ENCODE results near the gene KNCN. TPM values are rescaled to one million over a fixed set of nuclear protein-coding genes. Genes with fewer than 3 reads are reported as not detected.

The KNCN gene
- total RNA-seq, 1 experiment from 2014 or later = not detected

DNA sequence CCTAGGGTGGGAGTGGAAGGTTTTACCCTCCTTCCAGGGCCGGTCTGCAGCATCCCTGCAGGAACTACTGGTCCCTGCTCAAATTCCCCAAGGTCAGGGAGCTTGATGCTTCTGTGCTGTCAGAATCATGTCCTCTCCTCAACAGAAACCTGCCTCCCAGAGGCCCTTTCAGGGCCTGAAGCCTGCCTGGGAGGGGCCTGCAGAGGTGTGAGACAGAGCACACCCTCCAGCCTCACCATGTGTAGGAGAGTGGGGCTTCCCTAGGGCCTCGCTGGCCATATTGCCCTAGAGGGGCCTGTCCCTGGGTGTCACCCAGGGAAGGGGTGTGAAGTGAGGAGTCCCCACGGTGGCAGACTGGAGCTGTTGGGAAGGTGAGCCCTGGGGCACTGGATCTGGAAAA is 21.1 kb downstream of the KNCN start:
- H3K4me3 ChIP-seq = no peak overlapping the region
- H3K4me1 ChIP-seq (replicated peaks) = peaks cover 13% of the 10 kb centered on the region
- no peak overlapping the region for H3K27ac ChIP-seq
- H3K27me3 ChIP-seq (replicated peaks) = no peaks in the 10 kb centered on the region
- no peaks in the 10 kb centered on the region for H3K36me3 ChIP-seq
- DNase-seq (ENCODE audit: low read depth in 1 of 2, low spot score in 2 of 2) = no peak
- no peaks in the 10 kb centered on the region for H3K9me3 ChIP-seq (replicated peaks)

DNA sequence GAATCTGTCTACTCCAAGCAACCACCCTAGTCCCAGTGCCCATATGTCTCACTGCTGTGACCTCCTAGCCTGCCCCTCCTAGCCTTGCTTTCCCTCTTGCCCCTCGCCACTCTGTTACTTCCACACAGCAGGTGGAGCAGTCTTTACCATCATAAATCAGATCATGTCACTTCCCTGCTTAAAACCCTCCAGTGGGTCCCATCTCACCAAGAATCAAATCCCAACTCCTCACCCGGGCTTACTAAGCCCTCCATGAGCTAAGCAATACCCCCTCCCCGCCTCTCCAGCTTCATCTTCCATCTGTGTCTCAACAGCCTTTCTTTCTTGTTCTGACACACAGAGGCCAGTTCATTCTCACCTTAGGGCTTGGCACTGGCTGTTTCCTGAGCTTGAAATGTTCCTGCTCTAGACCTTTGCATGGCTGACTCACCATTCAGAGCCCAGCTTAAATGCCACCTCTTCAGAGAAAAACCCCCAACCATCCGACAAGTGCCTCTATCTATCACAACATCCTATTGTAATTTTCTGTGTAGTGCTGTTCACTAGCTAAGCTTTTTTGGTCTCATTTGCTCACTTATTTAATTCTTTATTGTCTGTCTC is 22.3 kb downstream of the KNCN start:
- H3K27me3 ChIP-seq (replicated peaks) = no peaks in the 10 kb centered on the region
- H3K36me3 ChIP-seq = no peaks in the 10 kb centered on the region
- no peaks in the 10 kb centered on the region for H3K9me3 ChIP-seq (replicated peaks)
- no peak overlapping the region for H3K4me3 ChIP-seq
- DNase-seq (ENCODE audit: low read depth in 1 of 2, low spot score in 2 of 2) = no peak
- no peak overlapping the region for H3K27ac ChIP-seq
- peaks cover 13% of the 10 kb centered on the region for H3K4me1 ChIP-seq (replicated peaks)

DNA sequence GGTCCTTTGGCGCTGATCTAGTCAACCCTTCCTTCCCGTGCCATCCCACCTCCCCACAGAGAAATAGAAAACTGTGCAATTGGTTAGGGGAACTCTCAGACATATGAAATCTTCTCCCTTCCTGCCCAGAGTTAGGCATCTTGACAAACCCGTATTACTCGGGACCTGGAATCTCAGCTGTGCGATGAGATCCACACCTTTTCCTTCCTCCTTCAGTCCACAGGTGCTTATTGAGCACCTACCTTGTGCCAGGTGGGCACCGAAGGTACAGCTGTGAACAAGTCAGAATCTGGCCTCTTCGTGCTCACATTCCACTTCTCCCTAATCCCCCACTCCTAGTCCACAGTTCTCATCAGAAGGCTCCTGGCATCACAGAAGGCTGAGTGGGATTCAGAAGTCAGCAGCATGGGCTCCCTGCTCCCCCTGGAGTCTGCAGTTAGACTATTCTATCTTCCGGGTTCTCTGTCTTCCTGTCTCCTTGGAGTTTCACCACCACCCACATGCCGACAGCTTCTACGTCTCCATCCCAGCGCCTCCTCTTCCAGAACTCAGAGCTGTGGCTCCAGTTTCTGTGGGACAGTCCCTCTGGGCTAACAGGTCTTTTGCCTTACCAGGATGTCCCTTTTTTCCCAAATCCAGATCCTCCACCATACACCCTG is 23.0 kb downstream of the KNCN start:
- Histone ChIP-seq H3K27ac (no peak overlapping the region), H3K9me3 (replicated peaks) (no peaks in the 10 kb centered on the region), H3K36me3 (no peaks in the 10 kb centered on the region), H3K27me3 (replicated peaks) (no peaks in the 10 kb centered on the region), H3K4me1 (replicated peaks) (peaks cover 9% of the 10 kb centered on the region), H3K4me3 (no peak overlapping the region)
- peak in 1 of 2 experiments; percentile 18 for DNase-seq (ENCODE audit: low read depth in 1 of 2, low spot score in 2 of 2)

DNA sequence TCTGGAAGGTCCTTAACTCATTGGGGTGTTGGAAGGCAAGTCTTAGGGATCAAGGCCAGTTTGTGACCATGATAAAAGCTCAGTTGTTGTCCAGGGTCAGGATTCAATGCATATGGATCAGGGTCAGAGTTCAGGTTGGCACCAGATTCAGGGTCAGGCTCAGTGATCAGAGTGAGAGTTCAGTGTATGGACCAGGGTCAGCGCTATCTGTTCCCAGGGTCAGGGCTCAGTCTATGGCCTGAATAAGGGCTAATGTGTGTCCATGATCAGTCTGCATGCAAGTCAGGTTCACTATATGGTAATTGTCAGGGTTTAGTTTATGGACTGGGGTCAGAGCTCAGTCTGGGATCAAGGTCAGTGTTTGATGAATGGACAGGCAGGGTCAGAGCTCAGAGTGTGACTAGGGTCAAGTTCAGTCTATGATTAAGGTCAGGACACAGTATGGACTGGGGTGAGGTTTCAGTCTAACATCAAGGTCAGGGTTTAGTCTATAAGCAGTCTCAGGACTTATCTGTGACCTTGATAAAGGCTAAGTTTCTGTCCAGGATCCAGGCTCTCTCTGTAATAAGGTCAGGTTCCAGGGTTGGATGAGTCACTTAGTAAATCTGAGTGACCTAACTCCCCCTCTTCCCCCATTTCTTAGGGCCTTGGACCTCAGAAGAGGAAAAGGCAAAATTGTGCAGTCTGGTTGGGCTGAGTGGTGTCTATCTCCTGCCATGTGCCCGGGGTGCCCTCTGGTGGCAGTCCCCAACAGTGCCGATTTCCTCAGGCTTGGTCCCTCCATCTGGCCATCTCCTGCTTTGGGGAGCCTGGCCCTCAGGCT is 23.8 kb downstream of the KNCN start:
- Histone ChIP-seq H3K36me3 (no peaks in the 10 kb centered on the region), H3K9me3 (replicated peaks) (no peaks in the 10 kb centered on the region), H3K27ac (no peak overlapping the region), H3K4me1 (replicated peaks) (peaks cover 6% of the 10 kb centered on the region), H3K27me3 (replicated peaks) (no peaks in the 10 kb centered on the region), H3K4me3 (no peak overlapping the region)
- peak; percentile 70 to 79 for DNase-seq (ENCODE audit: low read depth in 1 of 2, low spot score in 2 of 2)

DNA sequence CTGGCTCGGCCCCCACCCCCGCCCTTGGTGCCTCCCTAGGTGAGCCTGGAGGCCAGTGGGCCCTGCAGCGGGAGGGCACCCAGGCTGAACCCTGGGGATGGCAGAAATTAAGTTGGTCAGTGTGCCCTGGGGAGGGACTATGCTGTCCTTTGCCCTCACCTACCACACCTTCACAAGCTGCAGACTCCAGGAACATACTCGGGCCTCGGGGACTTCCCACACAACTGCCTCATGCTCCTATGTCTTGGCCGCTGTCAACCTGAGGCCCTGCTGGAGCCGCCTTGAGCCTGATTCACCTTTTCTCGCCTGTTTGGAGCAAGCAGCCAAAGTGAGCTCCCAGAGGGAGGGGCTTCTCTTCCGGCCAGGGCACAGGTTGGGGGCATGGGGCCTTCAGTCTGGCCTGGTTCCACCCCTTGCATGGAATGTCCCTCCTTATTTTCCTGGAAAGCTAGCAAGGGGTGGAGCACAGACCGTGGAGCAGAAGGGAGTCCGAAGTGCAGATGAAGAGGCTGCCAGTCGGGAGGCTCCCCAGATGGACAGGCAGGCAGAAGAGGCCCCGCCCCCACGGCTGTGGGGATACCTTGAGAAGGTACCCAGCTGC is 24.7 kb downstream of the KNCN start:
- no peaks in the 10 kb centered on the region for H3K36me3 ChIP-seq
- H3K9me3 ChIP-seq (replicated peaks) = no peaks in the 10 kb centered on the region
- no peak overlapping the region for H3K27ac ChIP-seq
- H3K4me3 ChIP-seq = no peak overlapping the region
- no peaks in the 10 kb centered on the region for H3K27me3 ChIP-seq (replicated peaks)
- DNase-seq (ENCODE audit: low read depth in 1 of 2, low spot score in 2 of 2) = no peak
- H3K4me1 ChIP-seq (replicated peaks) = peaks cover 13% of the 10 kb centered on the region

DNA sequence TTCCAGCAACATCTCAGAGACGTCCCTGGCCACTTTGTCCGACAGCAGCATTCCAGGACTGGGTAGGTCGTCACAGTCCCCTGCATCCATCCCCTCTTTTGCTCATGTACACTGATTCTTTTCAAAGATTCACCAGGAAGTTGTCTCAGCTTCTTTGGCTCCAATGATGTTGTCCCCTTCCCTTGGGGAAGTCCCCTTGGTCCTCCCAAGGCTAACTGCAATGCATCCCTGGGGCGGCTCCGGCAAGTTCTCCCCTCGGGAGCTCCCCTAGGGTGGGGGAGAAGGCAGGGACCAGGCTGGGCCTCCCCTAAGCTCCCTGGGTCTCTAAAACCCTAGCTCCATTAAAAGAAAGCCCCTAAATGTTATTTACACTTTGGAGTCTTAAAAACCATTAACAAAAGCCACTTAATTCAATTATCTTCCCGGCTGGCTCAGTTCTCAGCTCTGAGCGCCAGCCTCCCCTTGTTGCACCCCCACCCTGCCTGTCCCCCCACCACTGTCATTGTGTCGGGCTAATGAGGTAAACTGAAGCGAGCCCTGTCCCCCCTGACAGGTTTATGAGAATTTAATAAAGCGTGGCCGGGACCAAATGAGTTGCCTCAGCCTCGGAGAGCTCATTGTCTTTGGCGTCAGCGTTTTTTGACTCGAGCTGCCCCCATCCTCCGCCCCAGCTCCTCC is 25.3 kb downstream of the KNCN start:
- no peaks in the 10 kb centered on the region for H3K27me3 ChIP-seq (replicated peaks)
- no peak for DNase-seq (ENCODE audit: low read depth in 1 of 2, low spot score in 2 of 2)

DNA sequence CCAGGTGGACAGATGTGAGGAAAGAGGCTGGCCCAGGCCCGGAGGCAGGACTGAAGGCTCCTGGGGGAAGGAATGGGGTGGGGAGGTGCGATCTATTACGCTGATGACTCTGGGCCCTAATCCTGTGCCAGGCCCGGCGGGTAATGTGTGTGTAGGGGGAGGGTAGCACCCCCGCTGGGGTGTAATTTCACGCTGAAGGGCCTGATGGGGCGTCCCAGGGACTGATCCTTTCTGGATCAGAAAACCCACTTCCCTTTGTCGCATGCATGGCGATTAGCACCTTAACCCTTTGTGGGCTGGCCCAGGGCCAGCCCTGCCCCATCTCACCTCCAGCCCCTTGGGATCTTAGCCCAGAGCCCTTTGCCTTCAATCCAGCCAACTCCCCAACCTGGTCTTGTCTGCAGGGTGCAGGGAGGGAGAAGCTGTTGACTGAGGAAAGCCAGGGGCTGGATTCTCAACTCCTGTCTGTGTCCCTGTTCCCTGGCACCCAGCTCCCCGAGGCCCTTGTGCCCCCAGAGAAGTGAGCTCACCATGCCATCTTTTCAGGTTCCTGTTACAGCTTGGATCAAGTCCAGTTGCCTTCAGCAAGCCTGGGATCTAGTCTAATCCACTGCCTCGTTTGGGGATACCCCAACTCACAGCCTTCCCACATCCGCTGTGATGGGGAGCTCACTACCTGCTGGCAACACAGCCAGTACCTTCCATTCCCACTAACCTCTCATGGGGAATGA is 26.0 kb downstream of the KNCN start:
- H3K27me3 ChIP-seq (replicated peaks) = no peaks in the 10 kb centered on the region
- no peaks in the 10 kb centered on the region for H3K9me3 ChIP-seq (replicated peaks)
- no peak overlapping the region for H3K4me3 ChIP-seq
- peaks cover 27% of the 10 kb centered on the region for H3K4me1 ChIP-seq (replicated peaks)
- no peak for DNase-seq (ENCODE audit: low read depth in 1 of 2, low spot score in 2 of 2)
- H3K36me3 ChIP-seq = no peaks in the 10 kb centered on the region
- no peak overlapping the region for H3K27ac ChIP-seq

More for the DNA sequence above, 25.3 kb downstream of the KNCN start:
- H3K9me3 ChIP-seq (replicated peaks) = no peaks in the 10 kb centered on the region
- H3K4me1 ChIP-seq (replicated peaks) = peaks cover 20% of the 10 kb centered on the region
- no peak overlapping the region for H3K27ac ChIP-seq
- H3K4me3 ChIP-seq = no peak overlapping the region
- no peaks in the 10 kb centered on the region for H3K36me3 ChIP-seq

DNA sequence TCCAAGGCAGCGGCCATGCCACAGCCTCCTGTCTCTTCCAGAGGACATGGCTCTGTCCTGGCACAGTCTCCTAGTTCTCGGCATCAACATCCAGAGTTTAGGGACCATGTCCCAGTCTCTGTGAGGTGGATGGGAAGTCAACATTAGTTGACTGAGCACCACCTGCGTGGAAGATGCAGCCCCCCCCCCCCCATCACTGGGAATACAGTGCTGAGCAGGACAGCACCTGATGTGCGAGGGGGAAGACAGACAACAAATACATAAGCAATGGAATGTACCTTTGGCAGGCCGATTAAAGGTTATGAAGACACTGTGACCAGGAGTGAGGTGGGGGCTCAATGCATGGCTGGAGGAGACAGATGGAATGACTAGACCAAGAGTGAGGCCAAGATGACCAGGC is 26.6 kb downstream of the KNCN start:
- no peaks in the 10 kb centered on the region for H3K27me3 ChIP-seq (replicated peaks)
- DNase-seq (ENCODE audit: low read depth in 1 of 2, low spot score in 2 of 2) = no peak
- peaks cover 33% of the 10 kb centered on the region for H3K4me1 ChIP-seq (replicated peaks)
- no peaks in the 10 kb centered on the region for H3K36me3 ChIP-seq
- H3K27ac ChIP-seq = no peak overlapping the region
- no peaks in the 10 kb centered on the region for H3K9me3 ChIP-seq (replicated peaks)
- no peak overlapping the region for H3K4me3 ChIP-seq

DNA sequence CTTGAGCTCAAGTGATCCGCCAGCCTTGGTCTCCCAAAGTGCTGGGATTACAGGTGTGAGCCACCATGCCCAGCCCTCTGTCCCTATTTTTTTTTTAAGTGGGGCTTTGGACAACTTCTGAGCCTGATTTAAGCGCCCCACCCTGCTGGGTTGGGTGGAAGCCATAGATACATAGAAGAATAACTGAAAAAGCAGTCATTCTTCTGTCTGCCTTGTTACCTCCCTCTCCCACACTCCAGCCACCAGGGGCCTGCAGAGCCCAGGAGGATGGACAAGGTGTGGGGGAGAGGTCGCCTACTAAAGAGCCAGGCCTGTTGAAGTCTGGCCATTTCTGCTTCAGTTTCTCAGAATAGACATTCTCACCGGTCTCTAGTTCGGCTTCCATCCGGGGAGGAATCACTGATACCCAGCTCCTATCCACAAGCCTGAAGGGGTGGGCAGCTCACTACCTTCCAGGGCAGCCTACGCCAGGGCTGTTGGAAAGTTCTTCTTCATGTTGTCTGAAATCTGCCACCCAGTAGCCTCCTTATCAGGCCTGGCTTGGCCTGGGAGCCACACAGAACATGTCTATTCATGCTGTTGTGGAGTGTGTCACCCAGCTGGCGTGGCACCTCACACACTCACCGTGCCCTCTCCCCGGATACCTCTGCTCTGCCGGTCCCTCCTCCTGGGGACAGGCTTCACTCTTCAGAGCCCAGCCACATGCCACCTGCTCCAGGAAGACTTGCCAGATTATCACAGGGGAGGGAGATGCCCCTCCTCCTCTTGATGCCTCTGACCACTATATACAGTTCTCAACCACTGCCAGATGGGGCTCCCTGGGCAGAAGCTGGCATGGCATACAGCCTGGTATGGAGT is 27.7 kb downstream of the KNCN start:
- Histone ChIP-seq H3K27me3 (replicated peaks) (no peaks in the 10 kb centered on the region), H3K36me3 (no peaks in the 10 kb centered on the region), H3K4me3 (no peak overlapping the region), H3K4me1 (replicated peaks) (peaks cover 42% of the 10 kb centered on the region), H3K9me3 (replicated peaks) (no peaks in the 10 kb centered on the region), H3K27ac (no peak overlapping the region)
- DNase-seq (ENCODE audit: low read depth in 1 of 2, low spot score in 2 of 2) = no peak

DNA sequence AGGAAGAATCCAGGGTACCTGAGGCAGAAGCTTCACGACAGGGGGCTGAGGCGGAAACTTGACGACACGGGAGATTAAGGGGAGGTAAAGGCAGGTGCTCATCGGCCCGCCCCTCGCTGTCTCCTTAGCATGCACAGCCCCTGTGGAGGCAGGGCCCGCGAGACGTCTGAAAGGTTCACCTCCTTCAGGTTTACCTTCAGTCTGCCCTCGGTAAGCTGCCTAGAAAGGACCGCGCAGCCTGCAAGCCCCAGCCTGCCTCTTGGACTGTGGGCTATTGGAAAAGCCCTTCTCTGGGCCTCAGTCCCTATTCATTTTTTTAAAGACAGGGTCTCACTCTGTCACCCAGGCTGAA is 28.5 kb downstream of the KNCN start:
- DNase-seq (ENCODE audit: low read depth in 1 of 2, low spot score in 2 of 2) = no peak
- no peaks in the 10 kb centered on the region for H3K9me3 ChIP-seq (replicated peaks)
- H3K27me3 ChIP-seq (replicated peaks) = no peaks in the 10 kb centered on the region
- peaks cover 42% of the 10 kb centered on the region for H3K4me1 ChIP-seq (replicated peaks)
- H3K27ac ChIP-seq = no peak overlapping the region
- H3K4me3 ChIP-seq = no peak overlapping the region
- H3K36me3 ChIP-seq = no peaks in the 10 kb centered on the region

DNA sequence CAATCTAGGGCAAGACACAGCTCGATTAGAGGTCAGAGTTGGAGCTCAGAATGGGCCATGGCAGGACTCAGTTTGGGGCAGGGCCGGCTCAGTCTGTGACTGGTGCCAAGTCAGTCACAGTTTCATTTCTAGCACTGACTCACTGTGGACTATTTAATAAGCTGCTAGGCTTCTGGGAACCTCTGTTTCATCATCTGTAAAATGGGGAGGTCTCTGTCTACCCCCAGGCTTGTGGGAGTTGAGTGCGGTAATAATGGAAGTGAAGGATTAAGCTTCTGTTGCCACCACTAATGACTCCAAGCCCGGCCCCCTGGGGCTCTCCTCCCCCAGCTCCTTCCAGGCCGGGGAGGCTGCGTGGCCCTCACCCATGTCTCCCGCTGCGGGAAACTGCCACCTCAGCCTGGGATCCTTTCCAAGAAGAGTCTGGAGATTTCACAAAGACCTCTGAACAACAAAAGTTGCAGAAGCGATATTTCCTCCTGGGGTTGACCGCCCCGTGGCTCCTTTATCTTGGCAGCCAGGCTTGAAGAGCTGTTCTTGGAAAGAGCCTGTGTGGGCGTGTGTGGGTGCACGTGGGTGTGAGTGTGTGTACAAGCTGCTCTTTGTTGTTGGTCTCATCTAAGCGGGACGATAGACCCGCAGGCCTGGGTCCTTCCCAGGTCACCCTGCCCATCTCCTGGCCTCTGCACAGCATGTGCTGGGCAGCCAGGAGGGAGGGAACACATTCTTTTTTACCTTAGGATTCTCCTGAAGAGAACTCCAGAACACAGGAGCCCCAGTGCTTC is 29.1 kb downstream of the KNCN start:
- no peaks in the 10 kb centered on the region for H3K27me3 ChIP-seq (replicated peaks)
- H3K4me3 ChIP-seq = no peak overlapping the region
- no peaks in the 10 kb centered on the region for H3K9me3 ChIP-seq (replicated peaks)
- no peaks in the 10 kb centered on the region for H3K36me3 ChIP-seq
- peaks cover 42% of the 10 kb centered on the region for H3K4me1 ChIP-seq (replicated peaks)
- peak; percentile 69 to 71 for DNase-seq (ENCODE audit: low read depth in 1 of 2, low spot score in 2 of 2)
- H3K27ac ChIP-seq = peak overlapping the region; percentile 6; the same call in 1 of the 2 replicates

DNA sequence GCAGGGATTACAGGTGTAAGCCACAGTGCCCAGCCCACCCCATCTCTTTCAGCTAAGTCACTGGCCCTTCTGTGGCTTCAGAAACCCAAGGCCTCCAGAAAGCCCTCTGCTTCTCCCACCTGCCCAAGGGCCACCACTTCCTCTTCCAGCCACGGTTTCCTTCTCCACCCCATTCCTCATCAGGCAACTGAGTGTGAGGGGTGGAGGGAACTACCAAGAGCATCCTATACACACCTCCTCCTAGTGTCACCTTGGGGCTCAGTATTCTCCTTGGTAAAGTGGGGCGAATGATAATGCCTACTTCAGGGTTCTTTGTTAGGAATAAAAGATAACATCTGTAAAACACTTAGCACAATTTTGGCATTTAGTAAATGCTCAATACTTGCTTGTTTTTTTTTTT is 30.0 kb downstream of the KNCN start:
- Histone ChIP-seq H3K36me3 (no peaks in the 10 kb centered on the region), H3K4me1 (replicated peaks) (peaks cover 42% of the 10 kb centered on the region), H3K4me3 (no peak overlapping the region), H3K27ac (no peak overlapping the region), H3K27me3 (replicated peaks) (no peaks in the 10 kb centered on the region), H3K9me3 (replicated peaks) (no peaks in the 10 kb centered on the region)
- no peak for DNase-seq (ENCODE audit: low read depth in 1 of 2, low spot score in 2 of 2)
